ENCODE data around the gene TTN. TPM values are rescaled to one million over a fixed set of nuclear protein-coding genes. Genes with fewer than 3 reads are reported as not detected.
A peak's percentile ranks its signal among the peaks of the same experiment; 100 is the strongest.

Gene TTN
- total RNA-seq, 1 experiment from 2014 or later, result 1.1 TPM

DNA sequence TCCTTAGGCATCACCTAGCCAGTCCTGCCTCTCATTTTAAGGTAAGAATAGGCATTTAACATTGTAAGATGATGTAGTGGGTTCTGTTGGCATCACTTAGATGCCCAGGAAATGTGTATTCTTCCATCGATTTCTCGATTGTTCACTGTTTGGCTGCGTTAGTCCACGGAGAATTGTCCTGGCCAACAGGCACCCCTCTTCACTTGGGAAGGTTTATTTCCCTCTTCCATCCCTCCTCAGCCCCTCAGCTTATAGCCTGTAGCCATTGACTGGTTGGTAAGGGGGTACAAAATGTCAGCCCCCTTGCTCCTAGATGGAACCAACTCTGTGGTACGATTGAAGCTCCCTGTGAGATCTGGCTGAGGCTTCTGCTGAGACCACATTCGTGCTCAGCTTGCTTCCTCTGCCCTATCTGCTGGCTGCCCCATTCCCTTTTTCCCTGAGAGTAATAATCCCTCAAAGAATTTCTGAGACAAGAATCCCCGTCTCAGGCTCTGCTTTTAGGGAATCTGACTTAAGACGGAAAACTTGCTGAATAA, 283.6 kb downstream of the TTN start:
- Histone ChIP-seq H4K20me1 (ENCODE audit: low read length) (no peaks in the 10 kb centered on the region), H3K4me1 (ENCODE audit: insufficient read depth, low read length) (no peaks in the 10 kb centered on the region), H3F3A (ENCODE audit: low read length, unreplicated experiment) (no peaks in the 10 kb centered on the region), H3K9me3 (ENCODE audit: low read length) (no peaks in the 10 kb centered on the region), H2AFZ (ENCODE audit: low read length) (peak overlapping the region; percentile 55; the same call in 1 of the 2 replicates), H3K4me2 (ENCODE audit: low read length) (peak overlapping the region; percentile 85), H3K79me2 (ENCODE audit: low read length) (peaks cover 19% of the 10 kb centered on the region), H3K27ac (ENCODE audit: low read length) (no peak overlapping the region), H3K27me3 (ENCODE audit: low read length) (no peaks in the 10 kb centered on the region), H3K4me3 (ENCODE audit: low read length) (peak overlapping the region; percentile 69), H3K9ac (ENCODE audit: low read length) (peak overlapping the region; percentile 72), H3K9me2 (replicated peaks; ENCODE audit: low read length) (no peaks in the 10 kb centered on the region), H3K36me3 (ENCODE audit: low read depth, low read length) (no peaks in the 10 kb centered on the region)
- BruUV-seq (replicated peaks), result no TSS peak
- DNase-seq, result no peak
- peak; percentile 45 for ATAC-seq
- intact Hi-C loops (cut with micrococcal nuclease), result loop anchor here (1.0 kb wide), 1 partner anchor 42 kb away; no protein-coding TSS in a partner anchor
- POLR2A ChIA-PET (ENCODE audit: unreplicated experiment), result no interaction called here
- TF ChIP-seq, protein P1, sequence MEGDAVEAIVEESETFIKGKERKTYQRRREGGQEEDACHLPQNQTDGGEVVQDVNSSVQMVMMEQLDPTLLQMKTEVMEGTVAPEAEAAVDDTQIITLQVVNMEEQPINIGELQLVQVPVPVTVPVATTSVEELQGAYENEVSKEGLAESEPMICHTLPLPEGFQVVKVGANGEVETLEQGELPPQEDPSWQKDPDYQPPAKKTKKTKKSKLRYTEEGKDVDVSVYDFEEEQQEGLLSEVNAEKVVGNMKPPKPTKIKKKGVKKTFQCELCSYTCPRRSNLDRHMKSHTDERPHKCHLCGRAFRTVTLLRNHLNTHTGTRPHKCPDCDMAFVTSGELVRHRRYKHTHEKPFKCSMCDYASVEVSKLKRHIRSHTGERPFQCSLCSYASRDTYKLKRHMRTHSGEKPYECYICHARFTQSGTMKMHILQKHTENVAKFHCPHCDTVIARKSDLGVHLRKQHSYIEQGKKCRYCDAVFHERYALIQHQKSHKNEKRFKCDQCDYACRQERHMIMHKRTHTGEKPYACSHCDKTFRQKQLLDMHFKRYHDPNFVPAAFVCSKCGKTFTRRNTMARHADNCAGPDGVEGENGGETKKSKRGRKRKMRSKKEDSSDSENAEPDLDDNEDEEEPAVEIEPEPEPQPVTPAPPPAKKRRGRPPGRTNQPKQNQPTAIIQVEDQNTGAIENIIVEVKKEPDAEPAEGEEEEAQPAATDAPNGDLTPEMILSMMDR (conservative IDR thresholded peaks at IDR 0.05; ENCODE audit: low read depth, low read length), result no peak
- TF ChIP-seq EZH2phosphoT487 (IDR thresholded peaks at IDR 0.05; ENCODE audit: borderline replicate concordance, low read length), result no peak
- TF ChIP-seq EZH2 (IDR thresholded peaks at IDR 0.05; ENCODE audit: low read length, unreplicated experiment), result no peak
- CTCF ChIA-PET, result no interaction called here

DNA sequence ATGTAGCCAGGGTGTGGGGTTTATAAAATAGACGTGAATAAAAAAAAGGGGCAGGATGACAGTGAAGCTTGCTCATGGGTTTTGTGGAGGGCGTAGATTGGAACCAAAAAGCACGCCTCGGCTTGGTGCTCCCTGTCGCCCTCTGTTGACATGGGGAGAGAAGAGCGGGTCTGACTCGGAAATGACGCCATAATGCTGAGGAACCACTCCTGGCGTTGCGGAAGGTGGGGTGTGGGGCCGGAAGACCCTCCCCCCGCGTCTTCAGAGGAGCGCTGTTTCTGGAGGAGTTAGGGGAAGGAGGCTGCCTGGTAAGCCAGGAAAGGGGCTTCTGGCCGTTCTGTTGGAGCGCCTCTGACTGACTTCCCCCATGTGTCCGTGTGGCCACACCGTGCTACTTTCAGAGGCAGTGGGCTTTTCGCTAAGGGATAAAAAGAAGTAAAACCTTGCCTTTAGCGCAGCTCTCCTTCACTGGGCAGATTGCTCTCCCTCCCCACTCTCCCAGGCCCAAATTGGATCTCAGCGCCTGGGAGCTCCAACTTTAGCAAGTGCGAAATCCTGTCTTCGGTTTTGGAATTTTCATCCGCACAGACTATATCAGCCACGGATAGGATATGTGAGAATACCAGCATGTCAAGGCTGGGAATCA, 284.1 kb downstream of the TTN start:
- TF ChIP-seq, protein P1 (conservative IDR thresholded peaks at IDR 0.05; ENCODE audit: low read depth, low read length), result peak; percentile 72
- TF ChIP-seq EZH2phosphoT487 (IDR thresholded peaks at IDR 0.05; ENCODE audit: borderline replicate concordance, low read length), result no peak
- peak overlapping the region; percentile 55 for H2AFZ ChIP-seq (ENCODE audit: low read length)
- CTCF ChIA-PET, result no interaction called here
- H3K27ac ChIP-seq (ENCODE audit: low read length), result no peak overlapping the region
- no peaks in the 10 kb centered on the region for H3K27me3 ChIP-seq (ENCODE audit: low read length)
- H3K9me2 ChIP-seq (replicated peaks; ENCODE audit: low read length), result no peaks in the 10 kb centered on the region
- peaks cover 19% of the 10 kb centered on the region for H3K79me2 ChIP-seq (ENCODE audit: low read length)
- peak overlapping the region; percentile 69 for H3K4me3 ChIP-seq (ENCODE audit: low read length)
- intact Hi-C loops (cut with micrococcal nuclease), result loop anchor here (1.0 kb wide), 1 partner anchor 42 kb away; no protein-coding TSS in a partner anchor
- peak overlapping the region; percentile 85 for H3K4me2 ChIP-seq (ENCODE audit: low read length)
- no peaks in the 10 kb centered on the region for H3F3A ChIP-seq (ENCODE audit: low read length, unreplicated experiment)
- BruUV-seq (replicated peaks), result TSS peak; percentile 59
- H3K4me1 ChIP-seq (ENCODE audit: insufficient read depth, low read length), result no peaks in the 10 kb centered on the region
- no peaks in the 10 kb centered on the region for H3K36me3 ChIP-seq (ENCODE audit: low read depth, low read length)
- DNase-seq (peak; percentile 64), ATAC-seq (peak; percentile 85)
- POLR2A ChIA-PET (ENCODE audit: unreplicated experiment), result no interaction called here
- H3K9ac ChIP-seq (ENCODE audit: low read length), result peak overlapping the region; percentile 72
- no peaks in the 10 kb centered on the region for H3K9me3 ChIP-seq (ENCODE audit: low read length)
- no peaks in the 10 kb centered on the region for H4K20me1 ChIP-seq (ENCODE audit: low read length)

All from PC-3 (cell line).